Activated T-helper 1 cell treated with anti-CD3 and anti-CD28 coated beads, Interleukin-2, amount 50 U/mL, for 16 hours (primary cell): ENCODE results near the gene RGR.

Experiments
- DNase-seq, 2 donors: peaks; one replicate each; pipeline ENCODE4 v3.0.0-alpha.2; 2020; ENCODE audit warnings: low read depth in 1 of 2, low spot score in 1 of 2

Gene RGR

GRCh38 chr10:84244651-84245270, at the start of gene RGR:
Gene RGR (plus strand): TSS chr10:84245053. CDS start chr10:84245091, 38 bp downstream.
- no peak for DNase-seq

- DNase-seq = no peak
Measured at GRCh38 chr10:84196083-84196482, 48.8 kb upstream of the RGR start.

GRCh38 chr10:84196941-84197340, 47.9 kb upstream of the RGR start:
- DNase-seq = no peak

- DNase-seq = no peak
Measured at GRCh38 chr10:84197643-84198042, 47.2 kb upstream of the RGR start.

GRCh38 chr10:84198206-84198915, 46.5 kb upstream of the RGR start:
- no peak for DNase-seq

GRCh38 chr10:84200537-84201243, 44.2 kb upstream of the RGR start:
- DNase-seq = no peak

GRCh38 chr10:84201244-84201606, 43.6 kb upstream of the RGR start:
- DNase-seq = no peak

GRCh38 chr10:84201682-84202081, 43.2 kb upstream of the RGR start:
- no peak for DNase-seq

- DNase-seq = no peak
Measured at GRCh38 chr10:84202349-84202748, 42.5 kb upstream of the RGR start.

GRCh38 chr10:84204122-84204521, 40.7 kb upstream of the RGR start:
- DNase-seq = no peak

- no peak for DNase-seq
Measured at GRCh38 chr10:84204610-84205009, 40.2 kb upstream of the RGR start.

- DNase-seq = peak; percentile 24 to 30
Measured at GRCh38 chr10:84205049-84205852, 39.6 kb upstream of the RGR start.

- no peak for DNase-seq
Measured at GRCh38 chr10:84205853-84206525, 38.9 kb upstream of the RGR start.

GRCh38 chr10:84208023-84208422, 36.8 kb upstream of the RGR start:
- no peak for DNase-seq

- DNase-seq = no peak
Measured at GRCh38 chr10:84211566-84211965, 33.3 kb upstream of the RGR start.

- DNase-seq = no peak
Measured at GRCh38 chr10:84212014-84212413, 32.8 kb upstream of the RGR start.

GRCh38 chr10:84213076-84213475, 31.8 kb upstream of the RGR start:
- DNase-seq = no peak

GRCh38 chr10:84214046-84214572, 30.7 kb upstream of the RGR start:
- DNase-seq = no peak

- no peak for DNase-seq
Measured at GRCh38 chr10:84214612-84215235, 30.1 kb upstream of the RGR start.

- no peak for DNase-seq
Measured at GRCh38 chr10:84216834-84217233, 28.0 kb upstream of the RGR start.
